H9 (cell line): ENCODE results near the gene SMAD6. TPM values are rescaled to one million over a fixed set of nuclear protein-coding genes. Genes with fewer than 3 reads are reported as not detected.

ENCODE experiments used
- DNase-seq: peaks from one replicate; pipeline ENCODE4 v3.0.0-alpha.2; 2017
- H2AFZ ChIP-seq: one replicate; pipeline ENCODE4 v1.6.1; 2013; ENCODE audit warnings: mild to moderate bottlenecking, low read length, control low read depth, moderate library complexity
- H2AK5ac ChIP-seq: 2 replicates; pipeline ENCODE4 v1.6.1; 2013; ENCODE audit warnings: low read length, control low read depth, mixed read lengths; ENCODE audit not compliant: insufficient read length
- H2BK120ac ChIP-seq: one replicate; pipeline ENCODE4 v1.6.1; 2013; ENCODE audit warnings: low read depth, mild to moderate bottlenecking, low read length, control low read depth, inconsistent platforms; ENCODE audit not compliant: poor library complexity, severe bottlenecking
- H2BK12ac ChIP-seq: 2 replicates; pipeline ENCODE4 v1.6.1; 2013; ENCODE audit warnings: low read length, control low read depth, mixed read lengths, low read depth; ENCODE audit not compliant: insufficient read length
- H2BK15ac ChIP-seq: 2 replicates; pipeline ENCODE4 v1.6.1; 2013; ENCODE audit warnings: low read depth, low read length, control low read depth
- H2BK20ac ChIP-seq: one replicate; pipeline ENCODE4 v1.6.1; 2013; ENCODE audit warnings: low read depth, mild to moderate bottlenecking, low read length, control low read depth, inconsistent platforms; ENCODE audit not compliant: poor library complexity, severe bottlenecking
- H2BK5ac ChIP-seq: 2 replicates; pipeline ENCODE4 v1.6.1; 2013; ENCODE audit warnings: low read length, control low read depth, mixed read lengths; ENCODE audit not compliant: insufficient read length
- H3K14ac ChIP-seq: 2 replicates; pipeline ENCODE4 v1.6.1; 2013; ENCODE audit warnings: low read length, control low read depth; ENCODE audit not compliant: insufficient read depth
- H3K18ac ChIP-seq: 2 replicates; pipeline ENCODE4 v1.6.1; 2013; ENCODE audit warnings: low read depth, mild to moderate bottlenecking, mixed read lengths, low read length, control low read depth; ENCODE audit not compliant: insufficient read length
- H3K23ac ChIP-seq: 2 replicates; pipeline ENCODE4 v1.6.1; 2013; ENCODE audit warnings: low read length, control low read depth, mixed read lengths, low read depth; ENCODE audit not compliant: insufficient read length
- H3K23me2 ChIP-seq: 2 replicates; pipeline ENCODE4 v1.6.1; 2013; ENCODE audit warnings: low read depth, mild to moderate bottlenecking, mixed read lengths, low read length, control low read depth; ENCODE audit not compliant: insufficient read length, poor library complexity, severe bottlenecking
- H3K27ac ChIP-seq: 2 replicates; pipeline ENCODE4 v1.5.1; 2013; ENCODE audit warnings: low read length, control low read depth, mixed read lengths, low read depth; ENCODE audit not compliant: insufficient read length
- H3K27me3 ChIP-seq: 2 replicates; pipeline ENCODE4 v1.6.1; 2013; ENCODE audit warnings: low read length, control low read depth, inconsistent platforms; ENCODE audit not compliant: insufficient read depth
- H3K4ac ChIP-seq: 2 replicates; pipeline ENCODE4 v1.6.1; 2013; ENCODE audit warnings: low read depth, mild to moderate bottlenecking, control low read depth, inconsistent platforms, low read length, moderate library complexity
- H3K4me1 ChIP-seq: 2 replicates; pipeline ENCODE4 v1.6.1; 2013; ENCODE audit warnings: low read length, control low read depth, inconsistent platforms; ENCODE audit not compliant: insufficient read depth
- H3K4me2 ChIP-seq: 2 replicates; pipeline ENCODE4 v1.6.1; 2013; ENCODE audit warnings: low read length, control low read depth, mixed read lengths; ENCODE audit not compliant: insufficient read length, insufficient read depth
- H3K56ac ChIP-seq: 2 replicates; pipeline ENCODE4 v1.6.1; 2013; ENCODE audit warnings: low read depth, mild to moderate bottlenecking, mixed read lengths, low read length, control low read depth; ENCODE audit not compliant: insufficient read length
- H3K79me1 ChIP-seq: 2 replicates; pipeline ENCODE4 v1.6.1; 2013; ENCODE audit warnings: low read depth, mild to moderate bottlenecking, moderate library complexity, low read length, control low read depth, inconsistent platforms; ENCODE audit not compliant: insufficient read depth, poor library complexity, severe bottlenecking
- H3K79me2 ChIP-seq: 2 replicates; pipeline ENCODE4 v1.6.1; 2013; ENCODE audit warnings: low read length, control low read depth, inconsistent platforms; ENCODE audit not compliant: insufficient read depth
- H3K9ac ChIP-seq: 2 replicates; pipeline ENCODE4 v1.6.1; 2013; ENCODE audit warnings: low read length, control low read depth, mixed read lengths; ENCODE audit not compliant: insufficient read length; ENCODE audit errors: extremely low read depth
- H3K9me3 ChIP-seq: one replicate; pipeline ENCODE4 v1.6.1; 2013; ENCODE audit warnings: low read depth, low read length, inconsistent platforms; ENCODE audit not compliant: control insufficient read depth
- H3T11ph ChIP-seq: one replicate; pipeline ENCODE4 v1.6.1; 2013; ENCODE audit warnings: mild to moderate bottlenecking, low read length, control low read depth, inconsistent platforms
- H4K20me1 ChIP-seq: one replicate; pipeline ENCODE4 v1.6.1; 2013; ENCODE audit not compliant: control insufficient read depth, insufficient read length, insufficient read depth
- H4K5ac ChIP-seq: 2 replicates; pipeline ENCODE4 v1.6.1; 2013; ENCODE audit warnings: low read depth, mild to moderate bottlenecking, mixed read lengths, low read length, control low read depth; ENCODE audit not compliant: insufficient read length
- H4K8ac ChIP-seq: replicated peaks from 2 replicates; pipeline ENCODE4 v1.6.1; 2013; ENCODE audit warnings: low read length, control low read depth, mixed read lengths, low read depth; ENCODE audit not compliant: insufficient read length
- H4K91ac ChIP-seq: 2 replicates; pipeline ENCODE4 v1.6.1; 2013; ENCODE audit warnings: low read depth, mild to moderate bottlenecking, moderate library complexity, mixed read lengths, low read length, control low read depth; ENCODE audit not compliant: insufficient read length
- H3K27ac Mint-ChIP-seq, 3 experiments: 2 replicates in 2 of 3; 3 replicates in 1 of 3; pipeline ENCODE4 v1.8.0; 2020 to 2021; ENCODE audit warnings: mixed read lengths in 3 of 3, mild to moderate bottlenecking in 1 of 3, moderate library complexity in 1 of 3
- H3K27me3 Mint-ChIP-seq: 2 replicates; pipeline ENCODE4 v1.8.0; 2021; ENCODE audit warnings: low read depth, mild to moderate bottlenecking, moderate library complexity, mixed read lengths
- H3K36me3 Mint-ChIP-seq, 3 experiments: 2 replicates in 2 of 3; 3 replicates in 1 of 3; pipeline ENCODE4 v1.8.0; 2020 to 2021; ENCODE audit warnings: low read depth in 3 of 3, mixed read lengths in 3 of 3; ENCODE audit not compliant: insufficient read depth in 1 of 3
- H3K4me1 Mint-ChIP-seq, 2 experiments: 2 replicates each; pipeline ENCODE4 v1.8.0; 2020; ENCODE audit warnings: mixed read lengths in 2 of 2
- H3K4me3 Mint-ChIP-seq, 2 experiments: 2 replicates in 1 of 2; 3 replicates in 1 of 2; pipeline ENCODE4 v1.8.0; 2020 to 2021; ENCODE audit warnings: mild to moderate bottlenecking in 2 of 2, mixed read lengths in 2 of 2, moderate library complexity in 1 of 2
- H3K9me3 Mint-ChIP-seq, 2 experiments: 2 replicates in 1 of 2; 3 replicates in 1 of 2; pipeline ENCODE4 v1.8.0; 2020; ENCODE audit warnings: mild to moderate bottlenecking in 2 of 2, mixed read lengths in 2 of 2, moderate library complexity in 1 of 2
- CTCF ChIP-seq: fragments of 200-600 bp; sonication (generic); conservative IDR thresholded peaks from 3 replicates; pipeline ENCODE4 v1.8.0; 2021; ENCODE audit warnings: antibody characterized with exemption, mild to moderate bottlenecking
- WGBS: extraction: QIAGEN DNeasy Blood & Tissue Kit; methylation state at CpG from one replicate; pipeline ENCODE4 v1.1.7; 2013; ENCODE audit warnings: missing lambda C conversion rate, low lambda C conversion rate, mixed read lengths; ENCODE audit not compliant: insufficient read length; ENCODE audit errors: extremely low coverage; 5-methylcytosine and 5-hydroxymethylcytosine counted together
- total RNA-seq: library from RNA; stranded (reverse); gene quantifications from 2 replicates; pipeline ENCODE4 v1.2.1, GENCODE V29; 2021

SMAD6 gene
- total RNA-seq, 1 experiment from 2014 or later, result 6.0 TPM

- H3K9me3 ChIP-seq, result no peaks in the 10 kb centered on the region
- peak overlapping the region in 1 of 2 experiments; percentile 33; a peak in 2 of 5 replicates for H3K4me3 Mint-ChIP-seq
These were observed 48.2 kb upstream of the SMAD6 start for GRCh38 chr15:66653852-66654251.

More at GRCh38 chr15:66653852-66654251, 48.2 kb upstream of the SMAD6 start:
- Mint-ChIP-seq H3K36me3 (no peaks in the 10 kb centered on the region), H3K9me3 (no peaks in the 10 kb centered on the region; a peak in 1 of 5 replicates), H3K27ac (no peak overlapping the region; a peak in 1 of 7 replicates), H3K27me3 (peaks cover 4% of the 10 kb centered on the region), H3K4me1 (peaks cover 40 to 52% of the 10 kb centered on the region in 2 experiments)
- TF ChIP-seq CTCF, result no peak
- Histone ChIP-seq H3K18ac (no peak overlapping the region), H3T11ph (no peak overlapping the region), H3K27me3 (no peaks in the 10 kb centered on the region), H3K4me2 (no peak overlapping the region), H3K56ac (no peak overlapping the region), H2AFZ (no peak overlapping the region), H3K4me1 (peaks cover 17% of the 10 kb centered on the region), H3K4ac (no peak overlapping the region), H3K23me2 (peaks cover 4% of the 10 kb centered on the region), H3K79me2 (0 out of 2 replicates have a peak, but pooled peaks cover 2% of the 10 kb centered on the region), H2BK12ac (no peak overlapping the region), H3K14ac (no peak overlapping the region), H2AK5ac (no peak overlapping the region), H4K91ac (no peak overlapping the region), H3K9ac (no peak overlapping the region), H4K20me1 (no peaks in the 10 kb centered on the region), H3K79me1 (no peaks in the 10 kb centered on the region), H2BK15ac (no peak overlapping the region), H3K27ac (no peak overlapping the region), H4K8ac (no peak overlapping the region), H2BK120ac (no peak overlapping the region), H2BK20ac (no peak overlapping the region), H2BK5ac (no peak overlapping the region), H4K5ac (no peak overlapping the region), H3K23ac (no peak overlapping the region)
- DNase-seq, result no peak
- WGBS, result no CpG with 5 or more reads among the region's 13 CpGs
